K562 (cell line): ENCODE measurements around the gene SLC43A1. TPM values are rescaled to one million over a fixed set of nuclear protein-coding genes. Genes with fewer than 3 reads are reported as not detected.

Source experiments
- CBX1 ChIP-seq: sonication (generic); IDR thresholded peaks from 2 replicates; pipeline ENCODE4 v1.6.1; 2016; ENCODE audit warnings: antibody characterized with exemption, low read depth, mild to moderate bottlenecking
- CBX3 ChIP-seq, 2 experiments: IDR thresholded peaks; 1 replicate in 1 of 2; 2 replicates in 1 of 2; pipeline ENCODE4 v1.6.1; 2012; ENCODE audit warnings: inconsistent platforms in 2 of 2, low read length in 2 of 2, borderline replicate concordance in 1 of 2, control low read depth in 1 of 2
- CCAR2 ChIP-seq: fragments of 200-400 bp; formaldehyde crosslinking; IDR thresholded peaks from 2 replicates; pipeline ENCODE4 v1.6.1; 2017; ENCODE audit warnings: mild to moderate bottlenecking, low read depth, low read length
- CTCFL ChIP-seq: IDR thresholded peaks from 2 replicates; pipeline ENCODE4 v1.6.1; 2011; ENCODE audit warnings: borderline replicate concordance, low read depth, mild to moderate bottlenecking, moderate library complexity, low read length; ENCODE audit not compliant: insufficient read depth, poor library complexity, severe bottlenecking
- DEAF1 ChIP-seq: fragments of 450-650 bp; formaldehyde crosslinking; IDR thresholded peaks from 2 replicates; pipeline ENCODE4 v1.4.0; 2020; ENCODE audit warnings: mild to moderate bottlenecking, moderate library complexity
- JUNB ChIP-seq: fragments of 450-650 bp; formaldehyde crosslinking; conservative IDR thresholded peaks from 2 replicates; pipeline ENCODE4 v1.4.0; 2020; ENCODE audit warnings: mild to moderate bottlenecking
- MEIS2 ChIP-seq: fragments of 450-650 bp; IDR thresholded peaks from 2 replicates; pipeline ENCODE4 v1.6.1; 2014; ENCODE audit warnings: mild to moderate bottlenecking; ENCODE audit not compliant: partially characterized antibody
- NFATC3 ChIP-seq: fragments of 450-650 bp; IDR thresholded peaks from 2 replicates; pipeline ENCODE4 v1.6.1; 2017; ENCODE audit warnings: mild to moderate bottlenecking
- PPARD ChIP-seq: fragments of 250-450 bp; sonication (Bioruptor Pico); IDR thresholded peaks from 2 replicates; pipeline ENCODE4 v1.8.0; 2022; ENCODE audit warnings: inconsistent platforms, mild to moderate bottlenecking, moderate library complexity
- RAD21 ChIP-seq, 2 experiments: fragments of 250-450 bp in 1 of 2; fragments of 450-650 bp in 1 of 2; sonication (Bioruptor Pico) in 1 of 2; formaldehyde crosslinking in 1 of 2; IDR thresholded peaks in 1 of 2; conservative IDR thresholded peaks in 1 of 2; 2 replicates each; pipeline versions ENCODE4 v1.4.0 to v1.8.0; 2020 to 2022; ENCODE audit warnings: mild to moderate bottlenecking in 2 of 2, moderate library complexity in 1 of 2
- SMARCB1 ChIP-seq: IDR thresholded peaks from 2 replicates; pipeline ENCODE4 v1.6.1; 2011; ENCODE audit warnings: improper control_type of control experiment, low read depth; ENCODE audit not compliant: insufficient read length
- TARDBP ChIP-seq: fragments of 450-650 bp; IDR thresholded peaks from 2 replicates; pipeline ENCODE4 v1.6.1; 2016
- TBL1XR1 ChIP-seq, 2 experiments: IDR thresholded peaks; 2 replicates each; pipeline ENCODE4 v1.6.1; 2012; ENCODE audit warnings: improper control_type of control experiment in 2 of 2, low read length in 2 of 2, mild to moderate bottlenecking in 1 of 2
- TGIF2 ChIP-seq: sonication (generic); formaldehyde crosslinking; IDR thresholded peaks from 2 replicates; pipeline ENCODE4 v1.8.1; 2022; ENCODE audit warnings: mild to moderate bottlenecking, missing genetic modification reagents, moderate library complexity
- ZBTB43 ChIP-seq: sonication (generic); formaldehyde crosslinking; IDR thresholded peaks from 2 replicates; pipeline ENCODE4 v1.8.0; 2023; ENCODE audit warnings: mild to moderate bottlenecking, missing genetic modification reagents
- ZHX1 ChIP-seq: fragments of 150-350 bp; conservative IDR thresholded peaks from 2 replicates; pipeline ENCODE4 v1.6.1; 2014; ENCODE audit warnings: low read length
- ZNF143 ChIP-seq: sonication (generic); formaldehyde crosslinking; IDR thresholded peaks from 2 replicates; pipeline ENCODE4 v1.9.0; 2022; ENCODE audit warnings: mild to moderate bottlenecking, missing genetic modification reagents
- ZNF212 ChIP-seq: fragments of 450-650 bp; formaldehyde crosslinking; IDR thresholded peaks from 2 replicates; pipeline ENCODE4 v1.4.0; 2020; ENCODE audit warnings: mild to moderate bottlenecking
- ZNF431 ChIP-seq: sonication (generic); formaldehyde crosslinking; IDR thresholded peaks from 2 replicates; pipeline ENCODE4 v1.8.0; 2022; ENCODE audit warnings: mild to moderate bottlenecking, missing genetic modification reagents
- ZNF444 ChIP-seq: fragments of 250-450 bp; sonication (Bioruptor Pico); IDR thresholded peaks from 2 replicates; pipeline ENCODE4 v1.4.0; 2020; ENCODE audit warnings: mild to moderate bottlenecking, moderate library complexity
- ZNF707 ChIP-seq: fragments of 250-450 bp; sonication (Bioruptor Pico); conservative IDR thresholded peaks from 2 replicates; pipeline ENCODE4 v1.8.0; 2022; ENCODE audit warnings: inconsistent platforms, mild to moderate bottlenecking, moderate library complexity
- polyA plus RNA-seq, 8 experiments: library from polyadenylated mRNA; depleted of rRNA in 4 of 8; stranded (reverse) in 5 of 8; unstranded in 3 of 8; fragments of >200 nt; fragmentation: Nextera tagmentation in 2 of 8; fragmentation: Illumina TruSeq in 1 of 8; extraction: Ambion mirVana in 2 of 8; extraction: Trizol in 1 of 8; gene quantifications; 2 replicates each; pipeline versions ENCODE4 v1.2.1 to v1.2.3, GENCODE V29; 2011 to 2014; ENCODE audit warnings: inconsistent platforms in 1 of 8, missing spikeins in 1 of 8
- total RNA-seq, 7 experiments: library from RNA; depleted of rRNA in 6 of 7; stranded (reverse); fragments of >200 nt in 6 of 7; fragmentation: Illumina TruSeq in 2 of 7; extraction: Trizol in 2 of 7; gene quantifications; 2 replicates each; pipeline versions ENCODE4 v1.2.1 to v1.2.3, GENCODE V29; 2011 to 2021; ENCODE audit warnings: low replicate concordance in 1 of 7

The SLC43A1 gene
- total and polyA plus RNA-seq, 9 of the 15 experiments (the other 6 are each of a cell fraction or from before 2014, with no cell fraction given) = 2.6 to 41.8 (median 24.6) TPM

GRCh38 chr11:57480409-57481137 lies 34.9 kb downstream of the SLC43A1 start (continued):
- TF ChIP-seq CBX1 = no peak
- no peak for TF ChIP-seq ZNF707 (CRISPR knock-in tag)
- no peak for TF ChIP-seq ZNF444 (CRISPR knock-in tag)
- TF ChIP-seq CBX3 (IDR thresholded peaks at IDR 0.05; ENCODE audit: borderline replicate concordance in 1 of 2, low read length in 2 of 2) = peak in 1 of 2 experiments; percentile 23; a peak in 1 of 3 replicates
- TF ChIP-seq TARDBP = no peak
- no peak for TF ChIP-seq PPARD (CRISPR knock-in tag)
- TF ChIP-seq DEAF1 = peak; percentile 49; the same call in 1 of the 2 replicates
- no peak for TF ChIP-seq CCAR2
- TF ChIP-seq SMARCB1 = no peak
- no peak for TF ChIP-seq ZBTB43
- TF ChIP-seq CTCFL = peak; percentile 5
- TF ChIP-seq ZNF212 = no peak
- TF ChIP-seq JUNB = no peak
- peak; percentile 74 to 77 for TF ChIP-seq RAD21 (CRISPR knock-in tag; conservative IDR thresholded peaks at IDR 0.05 in 1 of 2, IDR thresholded peaks at IDR 0.05 in 1 of 2)
- no peak for TF ChIP-seq ZHX1
- no peak for TF ChIP-seq ZNF431 (CRISPR knock-in tag)
- no peak for TF ChIP-seq NFATC3
- no peak for TF ChIP-seq ZNF143 (CRISPR knock-in tag)
- TF ChIP-seq TGIF2 = no peak
- no peak for TF ChIP-seq TBL1XR1 (IDR thresholded peaks at IDR 0.05; ENCODE audit: low read length in 2 of 2)
- no peak for TF ChIP-seq MEIS2
